Measurements from ENCODE around the gene APRT.
"Not testable (repeated sequence)": the region's sequence is repeated elsewhere in the genome, so short reads cannot be mapped to it uniquely, and the experiment has no call there.

APRT gene

DNA sequence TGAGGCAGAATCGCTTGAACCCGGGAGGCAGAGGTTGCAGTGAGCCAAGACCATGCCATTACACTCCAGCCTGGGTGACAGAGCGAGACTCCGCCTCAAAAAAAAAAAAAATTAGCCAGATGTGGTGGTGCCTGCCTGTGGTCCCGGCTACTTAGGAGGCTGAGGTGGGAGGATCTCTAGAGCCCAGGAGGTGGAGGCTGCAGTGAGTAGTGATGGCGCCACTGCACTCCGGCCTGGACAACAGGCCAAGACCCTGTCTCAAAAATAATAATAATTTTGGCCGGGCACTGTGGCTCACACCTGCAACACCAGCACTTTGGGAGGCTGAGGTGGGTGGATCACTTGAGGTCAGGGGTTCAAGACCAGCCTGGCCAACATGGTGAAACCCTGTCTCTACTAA is 23.0 kb downstream of the APRT start:
- not testable (repeated sequence) for DNase-seq (ENCODE audit: low read depth in 2 of 2)

DNA sequence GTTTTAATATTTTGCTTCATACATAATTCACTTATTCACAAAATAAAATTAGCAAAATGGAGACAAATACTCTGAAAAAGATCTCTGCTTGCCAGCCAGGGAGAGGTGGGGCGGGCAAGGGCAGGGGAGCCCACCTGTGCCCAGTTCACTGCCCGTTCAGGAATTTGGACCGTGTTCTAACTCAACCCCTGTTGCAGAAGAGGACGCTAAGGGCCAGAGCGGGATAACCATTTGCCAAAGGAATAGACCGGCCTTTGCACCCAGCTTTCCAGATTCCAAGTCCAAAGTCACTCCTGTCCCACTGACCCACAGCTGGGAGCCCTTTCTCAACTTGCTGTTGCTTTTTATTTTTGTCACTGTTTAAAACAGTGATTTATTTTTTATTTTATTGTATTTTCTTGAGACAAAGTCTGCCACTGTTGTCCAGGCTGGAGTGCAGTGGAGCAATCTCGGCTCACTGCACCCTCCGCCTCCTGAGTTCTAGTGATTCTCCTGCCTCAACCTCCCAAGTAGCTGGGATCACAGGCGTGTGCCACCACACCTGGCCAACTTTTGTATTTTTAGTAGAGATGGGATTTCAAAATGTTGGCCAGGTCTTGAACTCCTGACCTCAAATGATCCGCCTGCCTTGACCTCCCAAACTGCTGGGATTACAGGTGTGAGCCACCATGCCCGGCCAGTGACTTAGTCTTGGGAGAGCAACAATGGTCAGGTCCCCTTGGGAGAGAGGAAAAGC is 24.0 kb downstream of the APRT start:
- DNase-seq (ENCODE audit: low read depth in 2 of 2), result no peak

DNA sequence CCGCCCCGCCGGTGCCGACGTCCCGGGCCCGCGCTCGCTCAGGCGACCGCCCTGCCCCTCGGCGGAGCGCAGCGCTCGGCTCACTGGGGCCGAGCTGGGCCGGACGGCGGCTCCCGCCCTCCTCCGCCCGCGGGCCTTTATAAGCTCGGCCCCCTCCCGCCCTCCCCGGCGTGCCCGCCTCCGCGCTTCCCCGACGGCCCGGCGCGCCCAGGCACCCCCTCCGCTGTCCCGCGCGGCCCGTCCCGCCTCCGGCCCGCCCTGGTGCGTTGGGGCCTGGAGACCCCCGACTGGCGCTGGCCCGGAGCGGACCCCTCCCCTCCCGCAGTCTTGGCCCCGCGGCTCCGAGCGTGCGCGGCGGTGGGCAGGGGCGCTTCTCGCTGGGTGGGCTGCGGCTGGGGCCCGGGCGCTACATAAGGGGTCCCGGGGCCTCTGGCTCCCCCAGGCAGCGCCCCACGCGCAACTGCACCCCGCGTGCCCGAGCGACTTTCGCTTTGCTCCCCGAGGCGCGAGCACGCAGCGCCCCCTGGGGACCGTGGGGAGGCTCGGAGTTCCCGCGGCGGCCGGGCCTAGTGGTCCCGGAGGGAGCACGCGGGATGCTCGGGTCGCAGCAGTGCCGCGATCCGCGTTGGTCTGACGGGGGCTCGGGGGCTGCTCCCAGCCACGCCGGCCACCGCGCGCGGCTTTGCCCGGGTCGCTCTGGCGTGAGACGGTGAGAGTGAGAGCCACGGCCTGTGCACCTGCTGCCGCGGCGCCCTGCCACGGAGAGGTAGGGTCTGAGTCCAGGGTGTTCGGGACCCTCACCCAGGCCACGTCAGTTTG is 26.4 kb downstream of the APRT start, which contains the start of gene PIEZO1:
PIEZO1 (minus strand) TSS at position 115 of the 819 bp plus-strand sequence. CDS start 256 bp downstream, outside the sequence.
- peak; percentile 68 to 73 for DNase-seq (ENCODE audit: low read depth in 2 of 2)

DNA sequence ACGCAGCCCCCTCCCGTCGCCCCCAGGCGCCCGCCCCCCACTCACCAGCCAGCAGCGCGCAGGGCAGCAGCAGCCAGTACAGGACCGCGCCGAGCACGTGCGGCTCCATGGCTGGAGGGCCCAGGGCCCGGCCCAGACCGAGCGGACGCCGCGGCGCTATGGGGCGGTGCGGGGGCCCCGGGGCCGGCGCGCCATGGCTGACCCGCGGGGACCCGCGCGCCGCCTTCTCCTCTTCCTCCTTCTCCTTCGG is 26.9 kb downstream of the APRT start:
- DNase-seq (ENCODE audit: low read depth in 2 of 2), result no peak

DNA sequence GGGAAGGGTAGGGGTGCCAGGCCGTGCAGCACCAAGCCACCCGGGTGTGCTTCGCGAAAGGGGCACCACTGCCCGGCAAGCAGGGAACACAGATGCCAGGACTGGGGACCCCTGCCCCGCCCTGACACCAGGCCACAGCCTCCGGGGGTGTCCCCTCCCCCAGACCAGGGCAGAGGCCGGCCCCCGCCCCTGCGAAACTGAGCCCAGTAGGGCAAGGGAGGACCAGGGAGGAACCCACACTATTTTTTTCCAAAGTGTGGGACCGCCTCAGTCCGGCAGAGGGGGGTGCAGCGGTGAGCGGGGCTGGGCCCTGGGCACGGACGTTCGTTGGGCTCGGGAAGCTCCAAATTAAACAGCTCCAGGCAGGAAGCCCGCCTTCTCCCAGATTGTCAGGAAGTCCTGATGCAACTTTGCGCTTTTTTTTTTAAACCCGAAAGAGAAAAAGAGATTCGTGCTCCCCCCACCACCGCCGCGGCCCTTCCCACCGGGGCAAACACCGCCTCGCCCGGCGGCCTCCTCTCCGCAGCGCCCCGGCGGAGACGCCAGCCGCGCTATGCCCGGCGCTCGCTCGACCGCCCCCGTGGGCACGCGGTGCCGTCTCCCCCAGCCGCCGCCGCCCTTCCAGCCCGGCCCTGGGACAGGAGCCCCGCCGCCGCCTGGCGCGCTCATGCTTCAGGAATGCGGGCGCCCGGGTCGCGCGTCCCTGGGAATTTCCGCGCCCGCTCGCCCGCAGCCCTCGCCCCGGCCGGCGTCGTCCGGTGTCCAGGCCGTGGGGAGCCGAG is 27.5 kb downstream of the APRT start:
- no peak for DNase-seq (ENCODE audit: low read depth in 2 of 2)

DNA sequence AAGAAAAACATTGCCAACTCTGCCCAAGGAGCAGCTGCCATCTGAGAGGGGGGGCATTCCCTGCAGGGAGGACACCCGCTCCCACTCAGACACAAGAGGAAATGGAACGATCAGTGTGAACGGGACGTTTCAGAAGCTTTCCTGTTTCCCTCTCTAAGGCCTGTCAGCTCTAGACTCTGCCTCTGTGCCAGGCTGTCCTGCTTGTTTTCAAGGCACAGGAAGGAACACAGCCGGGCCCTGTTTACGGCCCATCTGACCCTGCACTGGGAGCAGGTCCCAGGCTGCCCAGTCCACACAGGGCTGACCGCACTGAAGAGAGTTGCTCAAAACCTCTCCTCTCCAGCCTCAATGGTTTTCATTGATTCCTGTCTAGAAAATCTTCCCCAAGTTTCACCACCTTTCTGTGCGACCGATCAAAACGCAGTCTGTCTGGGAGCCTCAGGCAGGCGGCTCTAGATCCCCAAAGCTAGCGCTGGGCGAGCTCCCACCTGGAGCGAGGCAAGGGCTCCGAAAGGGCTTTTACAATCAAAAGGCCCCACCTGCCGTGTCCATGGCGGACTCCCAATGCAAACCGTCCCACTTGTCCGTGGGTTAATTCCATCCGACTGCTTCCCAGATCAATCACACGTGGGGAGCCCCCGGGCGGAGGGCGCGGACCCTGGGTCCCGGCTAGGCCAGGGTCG is 28.2 kb downstream of the APRT start:
- DNase-seq (ENCODE audit: low read depth in 2 of 2), result no peak

DNA sequence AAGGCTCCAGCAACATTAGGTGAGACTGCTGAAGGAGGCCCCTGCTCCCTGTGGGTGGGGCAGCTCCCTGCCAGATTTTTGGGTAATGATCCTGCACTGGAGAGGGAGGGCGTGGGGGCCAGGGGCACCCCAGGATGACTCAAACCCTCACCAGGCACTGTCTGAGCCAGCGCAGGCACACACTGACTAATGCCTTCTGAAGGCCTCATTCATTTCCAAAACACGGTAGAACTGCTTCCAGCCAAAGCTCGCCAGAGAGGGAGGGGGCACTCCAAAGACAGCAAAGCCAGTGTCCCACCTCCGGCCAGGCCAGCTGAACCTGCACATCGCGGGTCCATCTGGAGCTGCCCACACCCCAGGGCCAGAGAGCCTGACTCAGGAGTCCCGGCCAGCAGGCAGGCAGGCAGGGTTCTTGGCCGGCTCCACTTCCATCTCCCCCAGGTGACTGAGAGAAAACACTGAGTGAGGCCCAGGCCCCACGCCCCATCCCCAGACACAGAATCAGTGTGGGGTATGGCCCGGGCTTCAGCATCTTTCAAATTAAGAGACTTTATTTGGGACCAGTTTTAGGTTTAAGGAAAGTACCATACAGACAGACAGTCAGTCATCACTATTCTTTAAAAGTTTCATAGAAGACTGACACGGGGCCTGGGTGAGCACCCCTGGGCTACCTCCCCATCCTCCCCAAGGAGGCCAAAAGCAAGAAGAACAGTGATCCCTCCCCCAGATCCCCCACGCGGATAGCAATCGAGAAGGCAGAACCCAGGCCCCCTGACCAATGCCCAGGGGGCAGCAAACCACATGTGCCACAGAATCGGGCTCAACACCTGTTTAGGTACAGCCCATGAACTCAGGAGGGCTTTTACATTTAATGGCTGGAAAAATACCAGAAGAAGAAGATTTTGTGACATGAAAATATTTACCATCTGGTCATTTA is 29.0 kb downstream of the APRT start:
- DNase-seq (ENCODE audit: low read depth in 2 of 2), result peak; percentile 67 to 83

DNA sequence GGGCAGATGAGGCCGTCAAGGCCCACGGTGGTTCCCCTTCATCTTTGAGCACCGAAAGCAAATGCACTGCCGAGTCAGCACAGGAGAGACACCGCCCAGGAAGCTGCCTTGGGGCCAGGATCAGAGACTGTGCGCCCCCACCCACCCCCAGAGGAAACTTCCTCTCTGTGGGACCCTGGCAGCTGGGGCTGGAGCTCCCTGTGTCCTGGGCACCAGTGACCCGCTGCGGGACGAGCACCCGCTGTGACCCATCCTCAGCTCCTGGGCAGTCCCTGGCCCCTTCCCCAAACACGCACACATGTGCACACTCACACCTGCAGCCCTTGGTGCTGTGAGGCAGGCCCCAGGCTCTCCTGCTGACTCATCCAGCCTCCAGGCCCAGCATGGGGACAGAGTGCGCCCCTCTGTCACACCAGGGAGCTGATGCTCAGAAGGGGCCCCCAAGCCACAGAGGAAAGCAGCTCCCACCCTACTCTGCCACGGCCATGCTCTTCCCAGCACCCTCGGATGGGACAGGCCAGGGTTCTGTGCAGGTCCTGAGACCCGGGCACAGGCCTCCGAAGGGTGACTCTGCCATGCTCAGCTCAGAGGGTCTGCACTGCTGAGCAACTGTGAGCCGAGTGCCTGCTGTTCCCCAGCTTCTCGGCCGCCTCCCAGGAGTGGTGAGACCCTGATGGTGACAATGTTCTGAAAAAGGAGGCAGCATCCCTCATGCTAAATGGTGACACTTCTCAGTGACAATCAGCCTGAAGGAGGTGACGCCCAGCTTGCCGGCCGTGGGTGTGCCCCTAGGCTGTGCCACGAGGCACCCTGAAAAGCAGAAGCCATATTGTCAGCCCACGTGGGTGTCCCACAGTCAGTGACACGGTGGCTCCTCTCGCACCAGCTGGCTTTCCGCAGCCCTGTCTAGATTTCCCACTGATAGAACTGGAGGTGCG is 30.3 kb downstream of the APRT start:
- peak; percentile 57 to 61 for DNase-seq (ENCODE audit: low read depth in 2 of 2)

DNA sequence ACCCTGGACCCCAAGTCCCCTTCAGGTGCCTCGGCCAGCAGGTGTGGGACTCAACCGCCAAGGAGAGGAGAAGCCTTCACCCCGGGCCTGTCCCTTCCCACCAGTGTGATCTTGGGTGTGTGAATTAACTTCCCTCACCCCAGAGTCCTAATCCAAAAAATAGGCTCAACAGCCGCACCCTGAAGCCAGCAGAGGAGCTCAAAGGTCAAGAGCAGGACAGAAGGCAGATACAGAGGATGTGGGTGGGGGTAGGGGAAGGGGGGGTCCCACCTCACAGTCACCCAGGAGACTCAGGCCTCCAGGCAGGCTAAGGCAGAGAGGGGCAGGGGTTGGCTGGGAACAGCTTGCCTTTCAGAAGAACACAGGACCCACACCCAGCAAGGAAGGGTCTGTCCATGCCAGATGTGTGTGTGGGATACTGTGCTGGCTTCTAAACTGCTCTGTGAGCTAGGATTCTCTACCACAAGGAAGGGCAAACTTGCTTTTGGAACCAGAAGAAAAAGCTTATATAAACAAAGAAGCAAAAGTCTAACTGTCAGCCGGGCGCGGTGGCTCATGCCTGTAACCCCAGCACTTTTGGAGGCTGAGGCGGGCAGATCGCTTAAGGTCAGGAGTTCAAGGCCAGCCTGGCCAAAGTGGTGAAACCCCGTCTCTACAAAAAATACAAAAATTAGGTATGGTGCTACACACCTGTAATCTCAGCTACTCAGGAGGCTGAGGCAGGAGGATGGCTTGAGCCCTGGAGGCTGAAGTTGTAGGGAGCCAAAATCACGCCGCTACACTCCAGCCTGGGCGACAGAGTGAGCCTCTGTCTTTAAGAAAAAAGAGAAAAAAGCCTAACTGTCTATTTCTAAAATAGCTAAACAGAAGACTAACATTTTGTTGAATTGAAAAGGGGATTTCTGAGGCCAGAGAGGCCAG is 31.3 kb downstream of the APRT start:
- no peak for DNase-seq (ENCODE audit: low read depth in 2 of 2)

DNA sequence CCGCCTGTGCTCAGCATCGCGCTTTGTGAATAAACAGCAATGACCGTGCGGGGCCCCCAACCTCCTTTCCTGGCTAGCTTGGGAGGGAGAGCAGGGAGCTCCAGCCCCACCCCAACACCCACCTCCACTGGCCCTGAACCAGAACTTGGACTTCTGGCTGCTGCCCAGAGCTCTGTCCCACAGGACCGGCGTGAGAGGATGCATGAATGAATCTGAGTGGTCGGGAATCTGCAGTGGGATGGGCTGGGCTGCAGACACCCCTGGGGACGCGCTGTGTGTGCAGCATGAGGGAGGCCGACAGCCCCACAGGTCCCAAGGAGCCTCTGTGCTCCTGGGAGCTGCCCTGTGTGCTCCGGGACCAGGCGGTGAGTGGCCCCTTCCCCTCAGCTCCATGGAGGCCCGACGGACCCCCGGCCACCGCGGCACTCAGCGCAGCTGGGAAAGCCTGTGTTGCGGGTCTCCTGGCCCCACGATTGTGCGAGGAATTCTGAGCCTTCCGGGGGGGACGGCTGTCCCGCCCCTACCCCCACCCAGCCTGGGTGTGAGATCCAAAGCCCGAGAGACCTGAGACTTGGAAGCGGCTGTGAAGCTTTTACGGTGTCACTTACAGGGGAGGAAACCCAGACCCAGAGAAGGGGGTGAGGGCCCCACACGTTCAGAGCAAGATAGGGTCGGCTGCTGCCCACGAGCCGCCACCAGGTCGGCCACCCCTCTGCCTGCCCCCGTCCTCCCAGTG is 32.2 kb downstream of the APRT start:
- no peak for DNase-seq (ENCODE audit: low read depth in 2 of 2)

DNA sequence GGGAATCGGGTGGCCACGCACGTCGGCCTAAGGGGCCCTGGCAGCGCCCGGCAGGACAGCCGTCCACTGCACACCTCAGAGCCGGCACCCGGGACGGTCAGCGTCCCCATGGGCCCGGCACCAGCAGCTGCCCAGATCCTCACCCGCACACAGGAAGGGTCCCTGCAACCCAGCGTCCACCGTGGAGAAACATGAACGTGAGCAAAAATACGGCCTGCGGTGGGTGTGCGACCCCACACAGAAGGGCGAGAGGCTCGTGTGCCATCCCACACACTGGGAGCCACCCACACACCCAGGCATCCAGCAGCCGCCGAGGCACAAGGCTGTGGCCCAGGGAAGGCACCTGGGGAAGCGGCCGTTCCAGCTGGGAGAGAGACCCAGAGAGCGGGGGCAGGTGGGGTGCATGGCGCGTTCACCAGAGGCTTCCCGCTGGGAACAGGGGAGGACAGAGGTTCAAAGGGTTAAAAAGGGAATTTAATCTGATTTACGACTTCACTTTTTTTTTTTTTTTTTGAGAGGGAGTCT is 33.1 kb downstream of the APRT start:
- DNase-seq (ENCODE audit: low read depth in 2 of 2), result no peak

DNA sequence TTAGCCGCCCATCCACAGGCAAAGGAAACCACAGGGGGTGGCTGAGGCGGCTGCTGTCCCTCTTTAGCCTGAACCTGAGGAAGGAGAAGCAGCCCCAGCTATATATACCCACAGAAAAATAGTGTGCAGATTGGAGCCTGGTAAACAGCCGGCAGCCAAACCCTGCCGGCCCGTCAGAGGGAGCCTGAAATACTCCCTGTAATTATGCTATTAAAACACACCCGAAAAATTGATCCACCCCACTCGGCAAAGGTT is 33.5 kb downstream of the APRT start:
- no peak for DNase-seq (ENCODE audit: low read depth in 2 of 2)

DNA sequence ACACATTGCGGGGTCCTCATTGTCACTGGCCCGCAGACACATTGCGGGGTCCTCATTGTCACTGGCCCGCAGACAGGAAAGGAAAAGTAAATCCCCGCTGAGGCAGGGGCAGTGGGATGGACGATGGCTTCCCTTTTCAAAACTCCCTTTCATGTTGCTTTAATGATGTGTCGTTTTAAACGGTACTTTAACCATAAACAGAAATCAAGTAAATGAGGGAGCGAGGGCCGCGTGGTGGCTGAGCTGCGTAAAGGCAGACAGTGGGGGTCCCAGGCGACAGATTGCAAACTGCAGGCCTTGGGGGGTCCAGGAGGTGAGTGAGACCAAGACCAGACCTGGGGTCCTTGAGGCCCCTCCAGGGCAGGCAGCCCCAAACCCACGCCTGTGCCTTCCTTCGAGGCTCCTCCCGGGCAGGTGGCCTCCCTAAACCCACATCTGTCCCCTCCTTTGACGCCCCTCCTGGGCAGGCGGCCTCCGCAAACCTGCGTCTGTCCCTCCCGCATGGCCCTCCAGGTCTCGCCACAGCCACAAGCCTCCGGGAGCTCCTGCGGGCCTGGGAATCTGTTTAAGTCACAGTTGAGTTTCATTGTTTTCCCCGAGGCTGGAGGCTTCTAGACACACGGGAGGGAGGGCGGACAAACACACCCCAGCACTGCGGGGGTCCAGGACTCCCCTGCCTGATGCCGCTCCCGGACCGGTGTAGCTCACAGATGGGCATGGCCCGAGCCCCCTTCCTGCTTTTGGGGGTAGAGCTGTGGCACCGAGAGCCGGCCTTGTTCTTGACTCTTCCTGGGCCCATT is 34.1 kb downstream of the APRT start:
- no peak for DNase-seq (ENCODE audit: low read depth in 2 of 2)

DNA sequence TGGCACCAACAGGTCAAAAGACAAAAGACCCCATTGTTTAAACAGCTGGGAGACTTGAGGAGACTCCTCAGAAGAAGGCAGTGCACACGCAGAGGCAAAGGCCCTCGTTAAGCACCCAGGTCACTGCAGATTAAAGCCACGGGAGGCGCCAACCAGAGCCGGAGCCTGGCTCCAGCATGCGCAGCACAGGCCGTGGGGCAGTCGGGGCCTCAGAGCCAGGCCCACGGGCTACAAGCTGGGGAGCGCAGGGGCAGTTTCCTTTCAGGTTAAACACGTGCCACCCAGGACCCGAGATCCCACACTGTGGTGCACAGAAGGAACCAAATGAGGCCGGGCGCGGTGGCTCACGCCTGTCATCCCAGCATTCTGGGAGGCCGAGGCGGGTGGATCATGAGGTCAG is 35.9 kb downstream of the APRT start:
- no peak for DNase-seq (ENCODE audit: low read depth in 2 of 2)

DNA sequence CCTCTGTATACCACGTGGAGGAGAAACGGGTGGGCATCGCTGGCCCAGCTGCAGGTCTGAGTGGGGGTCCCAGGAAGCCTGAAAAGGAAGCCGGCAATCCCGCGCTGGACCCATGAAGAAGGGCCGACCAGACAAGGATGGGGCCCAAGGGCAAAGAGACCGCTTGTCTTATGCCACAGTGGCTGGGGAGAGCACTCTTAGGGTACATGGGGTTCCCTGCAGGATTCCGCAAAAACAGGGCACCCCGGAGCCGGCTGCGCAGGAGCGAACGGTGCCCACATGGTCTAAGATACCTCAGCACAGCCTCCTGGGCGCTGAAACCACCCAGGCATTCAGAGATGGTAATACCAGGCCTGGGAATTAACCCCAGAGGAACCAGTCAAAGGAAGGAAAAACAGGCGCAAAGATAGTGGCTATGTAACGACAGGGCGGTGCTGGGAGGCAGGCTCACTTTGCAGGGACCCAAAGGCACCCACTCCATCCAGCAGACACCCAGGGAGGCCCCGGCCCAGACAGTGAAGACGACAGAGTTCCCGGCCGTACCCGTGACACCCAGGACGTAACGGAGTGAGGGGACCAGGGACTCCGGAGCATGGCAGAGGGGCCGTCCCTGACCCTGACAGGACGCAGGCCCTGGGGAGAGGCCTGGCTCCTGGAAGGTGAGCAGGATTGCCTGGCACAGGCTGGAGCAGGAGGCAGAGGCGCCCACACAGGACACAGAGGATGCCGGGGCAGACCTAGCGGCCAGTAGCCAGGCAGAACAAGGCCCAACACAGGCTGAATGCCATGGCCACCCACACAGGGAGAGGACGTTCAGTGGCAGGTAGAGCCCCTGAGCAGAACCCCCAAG is 37.0 kb downstream of the APRT start:
- DNase-seq (ENCODE audit: low read depth in 2 of 2), result no peak

DNA sequence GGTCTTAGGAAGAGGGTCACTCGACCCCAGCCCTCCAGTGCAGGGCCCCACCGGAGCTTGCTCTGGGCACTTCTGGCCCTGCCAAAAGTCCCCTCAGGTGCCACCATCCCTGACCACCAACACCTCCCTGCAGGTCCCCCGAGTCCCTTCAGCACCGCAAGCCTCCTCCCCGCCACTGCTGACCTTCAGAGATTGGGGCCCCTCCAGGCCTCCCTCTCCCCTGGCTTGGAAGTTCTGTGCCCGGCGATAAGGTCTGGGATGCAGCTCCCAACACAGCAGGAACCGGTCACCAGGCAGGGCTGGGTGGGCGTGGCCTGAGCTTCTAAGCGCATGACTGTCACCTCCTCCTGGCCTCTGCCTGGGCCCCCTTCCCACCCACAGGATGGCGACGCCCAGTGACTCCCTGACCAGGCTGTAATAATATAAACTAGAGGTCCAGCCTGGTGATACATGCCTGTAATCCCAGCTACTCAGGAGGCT is 37.9 kb downstream of the APRT start:
- no peak for DNase-seq (ENCODE audit: low read depth in 2 of 2)

Measured in stimulated activated CD4-positive, alpha-beta T cell treated with anti-CD3 and anti-CD28 coated beads, Interleukin-4, amount 100 ng/mL, for 48 hours (primary cell).